HG03354 (cell line): Measurements from ENCODE around the gene ESYT1.
"Not testable (repeated sequence)": the region's sequence is repeated elsewhere in the genome, so short reads cannot be mapped to it uniquely, and the experiment has no call there.

Experiments
- ATAC-seq: cut with Tn5 transposase; IDR thresholded peaks from one replicate; pipeline ENCODE4 v1.9.1; 2021; ENCODE audit warnings: mild to moderate bottlenecking; ENCODE audit not compliant: unreplicated experiment, poor library complexity, severe bottlenecking

ESYT1 gene

DNA sequence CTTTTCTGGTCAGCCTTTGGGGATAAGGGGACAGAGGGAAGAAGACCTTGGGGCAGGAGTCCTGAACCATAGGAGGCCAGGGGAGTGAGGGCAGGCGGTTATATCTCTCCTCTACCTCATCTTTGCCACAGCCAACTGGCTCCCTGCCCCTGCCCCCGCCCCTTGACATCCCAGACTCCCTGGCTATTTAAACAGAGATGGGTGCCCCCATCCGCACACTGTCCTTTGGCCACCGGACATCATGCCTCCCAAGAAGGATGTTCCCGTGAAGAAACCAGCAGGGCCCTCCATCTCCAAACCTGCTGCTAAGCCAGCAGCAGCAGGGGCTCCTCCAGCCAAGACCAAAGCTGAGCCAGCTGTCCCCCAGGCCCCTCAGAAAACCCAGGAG lies 25.6 kb downstream of the ESYT1 start:
- no peak for ATAC-seq

DNA sequence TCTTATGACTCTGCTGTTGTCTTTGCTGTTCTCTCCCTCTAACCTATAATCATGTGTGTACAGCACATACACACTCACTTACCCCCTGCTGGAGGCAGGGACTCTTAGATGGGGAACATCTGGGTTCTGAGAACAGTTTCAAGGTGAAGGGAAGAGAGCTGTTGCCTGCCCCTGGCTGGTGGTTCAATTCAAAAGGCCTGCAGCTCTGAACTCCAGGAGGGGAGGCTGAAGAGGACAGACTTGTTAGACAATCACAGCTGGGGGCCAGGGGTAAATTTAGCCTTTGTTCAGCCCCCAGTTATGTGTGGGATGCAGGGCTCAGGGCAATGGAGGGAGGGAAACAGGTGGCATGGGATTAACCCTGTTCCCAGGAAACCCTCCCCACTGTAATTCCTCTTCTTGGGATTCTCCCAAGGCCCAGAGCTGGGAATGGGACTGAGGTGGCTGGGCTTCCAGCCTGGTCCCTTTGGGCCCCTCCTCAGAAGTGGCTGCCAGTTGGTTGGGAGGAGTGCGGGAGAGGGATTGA lies 26.2 kb downstream of the ESYT1 start:
- ATAC-seq = no peak

DNA sequence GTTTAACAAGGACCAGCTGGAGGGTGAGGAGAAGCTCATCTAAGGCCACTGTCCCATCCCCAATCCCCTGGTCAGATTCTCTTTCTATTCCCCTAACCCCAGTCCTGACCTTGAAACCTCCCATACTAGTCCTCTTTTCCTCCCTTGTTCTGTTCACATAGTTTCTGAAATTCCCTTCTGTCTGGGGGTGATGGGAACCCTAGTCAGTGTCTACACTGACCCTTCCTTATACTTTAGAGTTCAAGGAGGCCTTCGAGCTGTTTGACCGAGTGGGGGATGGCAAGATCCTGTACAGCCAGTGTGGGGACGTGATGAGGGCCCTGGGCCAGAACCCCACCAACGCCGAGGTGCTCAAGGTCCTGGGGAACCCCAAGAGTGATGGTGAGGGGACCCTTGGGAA lies 26.8 kb downstream of the ESYT1 start:
- ATAC-seq = no peak

DNA sequence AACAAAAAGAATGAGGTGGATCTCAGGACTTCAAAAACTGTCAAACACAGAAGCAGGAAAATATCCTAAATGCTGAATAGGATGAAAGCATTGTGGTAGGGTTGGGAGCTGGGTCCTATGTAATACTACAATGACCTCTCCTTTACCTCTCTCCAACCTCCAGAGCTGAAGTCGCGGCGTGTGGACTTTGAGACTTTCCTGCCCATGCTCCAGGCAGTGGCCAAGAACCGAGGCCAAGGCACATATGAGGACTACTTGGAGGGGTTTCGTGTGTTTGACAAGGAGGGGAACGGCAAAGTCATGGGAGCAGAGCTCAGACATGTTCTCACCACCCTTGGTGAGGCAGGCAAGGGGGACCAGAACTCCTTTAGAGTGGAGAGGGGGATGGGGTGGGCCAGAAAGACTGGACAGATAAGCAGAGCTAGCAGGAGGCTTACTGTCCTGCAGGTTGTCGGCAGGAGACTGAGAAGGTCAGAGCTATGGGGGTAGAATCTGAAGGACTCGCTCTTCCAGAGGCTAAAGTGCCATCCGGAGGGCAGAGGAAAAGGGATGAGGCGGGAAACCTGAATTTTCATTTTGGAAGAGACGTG lies 27.3 kb downstream of the ESYT1 start:
- ATAC-seq = no peak

DNA sequence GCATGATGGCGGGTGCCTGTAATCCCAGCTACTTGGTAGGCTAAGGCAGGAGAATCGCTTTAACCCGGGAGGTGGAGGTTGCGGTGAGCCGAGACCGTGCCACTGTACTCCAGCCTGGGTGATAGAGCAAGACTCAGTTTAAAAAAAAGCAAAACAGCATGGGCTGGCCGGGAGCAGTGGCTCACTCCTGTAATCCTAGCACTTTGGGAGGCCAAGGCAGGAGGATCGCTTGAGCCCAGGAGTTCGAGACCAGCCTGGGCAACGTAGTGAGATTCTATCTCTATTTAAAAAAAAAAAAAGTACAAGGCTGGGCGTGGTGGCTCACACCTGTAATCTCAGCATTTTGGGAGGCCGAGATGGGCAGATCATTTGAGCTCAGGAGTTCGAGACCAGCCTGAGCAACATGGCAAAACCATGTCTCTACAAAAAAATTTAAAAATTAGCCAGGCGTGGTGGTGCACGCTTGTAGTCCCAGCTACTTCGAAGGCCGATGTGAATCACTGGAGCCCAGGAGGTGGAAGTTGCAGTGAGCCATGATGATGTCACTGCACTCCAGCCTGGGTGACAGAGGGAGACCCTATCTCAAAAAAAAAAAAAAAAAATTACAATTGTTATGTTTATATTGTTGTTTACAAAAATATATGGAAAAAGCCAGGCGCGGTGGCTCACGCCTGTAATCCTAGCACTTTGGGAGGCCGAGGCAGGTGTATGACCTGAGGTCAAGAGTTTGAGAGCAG lies 28.6 kb downstream of the ESYT1 start:
- ATAC-seq = not testable (repeated sequence)

DNA sequence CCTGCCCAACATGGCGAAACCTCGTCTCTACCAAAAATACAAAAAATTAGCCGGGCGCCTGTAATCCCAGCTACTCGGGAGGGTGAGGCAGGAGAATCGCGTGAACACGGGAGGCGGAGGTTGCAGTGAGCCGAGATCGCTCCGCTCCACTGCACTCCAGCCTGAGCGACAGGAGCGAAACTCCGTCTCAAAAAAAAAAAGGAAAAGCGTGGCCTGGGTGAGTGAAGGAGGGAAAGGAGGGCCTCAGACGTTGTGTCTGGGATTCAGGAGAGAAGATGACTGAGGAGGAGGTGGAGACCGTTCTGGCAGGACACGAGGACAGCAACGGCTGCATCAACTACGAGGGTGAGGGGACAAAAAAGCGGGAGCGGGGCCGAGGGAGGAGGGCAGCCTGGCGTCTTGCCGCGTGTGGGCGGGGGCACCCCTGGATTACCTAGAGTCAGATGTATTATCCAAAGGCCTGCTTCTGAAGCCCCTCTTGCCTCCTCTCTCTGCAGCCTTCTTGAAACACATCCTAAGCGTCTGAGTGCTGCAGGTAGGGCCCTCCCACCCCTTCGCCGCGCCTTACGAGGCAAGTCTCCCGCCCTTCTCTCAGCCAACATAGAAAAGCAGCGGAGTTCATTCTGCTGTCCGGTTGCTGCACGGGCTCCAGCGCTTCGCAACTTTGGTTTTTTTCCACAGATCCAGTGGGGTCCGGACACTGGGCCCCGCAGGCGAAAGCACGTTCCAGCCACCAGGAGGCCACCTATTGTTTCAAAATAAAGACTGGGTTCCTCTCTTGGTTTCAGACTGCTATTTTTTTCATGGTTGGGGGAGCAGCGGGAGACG lies 29.3 kb downstream of the ESYT1 start:
- ATAC-seq = peak; percentile 48

DNA sequence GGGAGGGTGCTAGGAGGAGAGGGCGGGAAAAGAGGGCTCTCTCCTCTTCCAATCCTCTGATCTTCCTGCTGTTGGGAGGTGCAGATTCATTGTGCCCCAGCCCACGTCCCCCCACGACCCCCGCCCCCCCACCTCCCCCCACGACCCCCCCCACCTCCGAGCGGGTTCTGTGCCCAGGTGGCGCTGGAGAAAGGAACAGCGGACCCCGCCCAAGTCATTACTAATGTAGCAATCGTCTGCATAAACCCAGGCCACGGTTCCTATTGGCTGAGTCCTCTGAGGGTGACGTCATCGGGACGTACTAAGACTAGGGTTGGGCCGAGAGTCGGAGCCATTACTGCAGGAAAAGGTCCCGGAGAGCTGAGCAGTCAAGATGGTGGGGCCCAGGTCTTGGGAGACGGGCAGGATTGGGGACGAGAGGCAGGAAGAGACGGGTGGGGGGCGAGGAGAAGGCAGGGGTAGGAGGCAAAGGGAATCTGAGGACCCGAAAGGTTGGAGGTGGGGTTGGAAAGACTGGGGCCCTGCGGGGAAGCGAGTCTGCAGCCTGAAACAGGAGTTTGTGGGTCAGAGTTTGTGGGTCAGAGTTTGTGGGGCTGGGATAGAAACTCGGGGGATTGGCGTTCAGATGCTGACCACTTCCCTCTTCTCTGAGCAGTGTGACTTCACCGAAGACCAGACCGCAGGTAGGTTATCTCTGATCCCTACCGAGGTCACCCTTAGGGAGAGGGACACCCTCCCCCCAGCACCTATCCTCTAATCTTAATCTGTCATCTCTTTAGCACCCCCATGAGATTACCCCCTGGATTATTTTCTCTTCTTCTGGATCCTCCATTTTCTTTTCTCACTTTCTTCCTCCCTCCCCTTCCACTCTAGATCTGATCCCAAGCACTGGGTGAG lies 30.2 kb downstream of the ESYT1 start, which contains the start of gene MYL6:
Gene MYL6 (plus strand): TSS at position 331 of the 897 bp plus-strand sequence. CDS start 43 bp downstream, at position 374.
- ATAC-seq = peak; percentile 89

DNA sequence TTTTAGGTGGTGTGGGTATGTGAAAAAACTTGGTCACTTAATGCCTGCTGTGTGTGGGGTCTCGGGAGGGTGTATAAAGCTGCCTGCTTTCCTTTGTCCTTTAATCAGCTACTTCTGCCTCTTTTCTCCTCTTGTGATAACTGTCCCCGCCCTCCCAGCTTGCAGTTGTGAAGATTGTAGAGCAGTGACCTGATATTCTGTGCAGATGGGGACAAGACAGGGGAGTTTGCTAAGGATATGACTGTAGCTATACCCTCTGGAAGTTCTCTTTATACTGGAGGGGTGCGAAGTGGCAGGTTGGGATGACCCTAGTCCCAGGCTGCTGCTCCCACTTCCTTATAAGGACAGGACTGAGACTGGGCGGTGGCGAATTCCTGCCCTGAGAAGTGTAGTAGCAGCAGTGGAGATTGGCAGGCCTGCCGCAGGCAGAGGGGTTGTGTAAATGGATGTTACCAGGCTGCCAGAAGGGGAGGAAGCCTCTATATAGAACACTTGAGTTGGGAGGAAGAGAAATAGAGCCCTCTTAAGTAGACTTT lies 30.9 kb downstream of the ESYT1 start:
- no peak for ATAC-seq

DNA sequence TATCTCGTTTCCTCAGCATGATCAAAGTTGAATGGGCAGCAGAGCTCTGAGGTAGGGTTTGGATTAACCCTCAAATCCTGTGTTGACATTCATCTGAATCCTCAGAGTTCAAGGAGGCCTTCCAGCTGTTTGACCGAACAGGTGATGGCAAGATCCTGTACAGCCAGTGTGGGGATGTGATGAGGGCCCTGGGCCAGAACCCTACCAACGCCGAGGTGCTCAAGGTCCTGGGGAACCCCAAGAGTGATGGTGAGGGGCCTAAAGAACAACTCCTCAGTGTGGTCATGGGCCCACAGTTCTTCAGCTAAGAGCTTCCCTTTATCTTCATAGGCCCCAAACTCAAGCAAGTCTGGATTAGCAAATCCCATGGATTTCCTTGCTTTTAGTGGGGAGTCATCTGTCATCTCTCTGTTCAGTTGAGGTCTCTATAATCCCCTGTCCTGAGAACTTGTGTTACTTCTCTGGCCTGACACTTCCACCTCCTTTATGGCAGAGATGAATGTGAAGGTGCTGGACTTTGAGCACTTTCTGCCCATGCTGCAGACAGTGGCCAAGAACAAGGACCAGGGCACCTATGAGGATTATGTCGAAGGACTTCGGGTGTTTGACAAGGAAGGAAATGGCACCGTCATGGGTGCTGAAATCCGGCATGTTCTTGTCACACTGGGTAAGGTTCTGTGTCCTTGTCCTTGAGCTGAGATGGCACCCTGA lies 31.6 kb downstream of the ESYT1 start:
- ATAC-seq = no peak

DNA sequence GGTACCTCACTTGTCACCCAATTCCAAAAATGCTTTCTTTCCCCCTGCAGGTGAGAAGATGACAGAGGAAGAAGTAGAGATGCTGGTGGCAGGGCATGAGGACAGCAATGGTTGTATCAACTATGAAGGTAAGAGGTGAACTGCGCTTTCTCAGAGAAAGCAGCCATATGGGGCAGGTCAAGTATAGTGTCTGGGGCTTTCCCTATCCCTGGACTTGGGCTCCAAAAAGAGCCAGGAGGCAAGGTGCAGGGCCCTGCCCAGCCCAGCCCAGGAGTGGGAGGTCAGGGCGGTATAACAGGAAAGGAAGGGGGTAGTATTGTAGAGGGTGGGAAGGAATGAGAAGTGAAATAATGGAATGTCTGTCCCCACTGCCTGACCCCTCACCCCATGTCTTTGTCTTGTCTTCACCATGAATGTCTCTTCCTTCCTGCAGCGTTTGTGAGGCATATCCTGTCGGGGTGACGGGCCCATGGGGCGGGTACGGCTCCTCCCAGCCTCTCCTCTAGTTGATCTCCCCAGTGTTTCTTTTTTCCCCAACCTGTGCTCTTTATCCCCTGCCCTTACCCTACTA lies 32.2 kb downstream of the ESYT1 start:
- ATAC-seq = no peak

DNA sequence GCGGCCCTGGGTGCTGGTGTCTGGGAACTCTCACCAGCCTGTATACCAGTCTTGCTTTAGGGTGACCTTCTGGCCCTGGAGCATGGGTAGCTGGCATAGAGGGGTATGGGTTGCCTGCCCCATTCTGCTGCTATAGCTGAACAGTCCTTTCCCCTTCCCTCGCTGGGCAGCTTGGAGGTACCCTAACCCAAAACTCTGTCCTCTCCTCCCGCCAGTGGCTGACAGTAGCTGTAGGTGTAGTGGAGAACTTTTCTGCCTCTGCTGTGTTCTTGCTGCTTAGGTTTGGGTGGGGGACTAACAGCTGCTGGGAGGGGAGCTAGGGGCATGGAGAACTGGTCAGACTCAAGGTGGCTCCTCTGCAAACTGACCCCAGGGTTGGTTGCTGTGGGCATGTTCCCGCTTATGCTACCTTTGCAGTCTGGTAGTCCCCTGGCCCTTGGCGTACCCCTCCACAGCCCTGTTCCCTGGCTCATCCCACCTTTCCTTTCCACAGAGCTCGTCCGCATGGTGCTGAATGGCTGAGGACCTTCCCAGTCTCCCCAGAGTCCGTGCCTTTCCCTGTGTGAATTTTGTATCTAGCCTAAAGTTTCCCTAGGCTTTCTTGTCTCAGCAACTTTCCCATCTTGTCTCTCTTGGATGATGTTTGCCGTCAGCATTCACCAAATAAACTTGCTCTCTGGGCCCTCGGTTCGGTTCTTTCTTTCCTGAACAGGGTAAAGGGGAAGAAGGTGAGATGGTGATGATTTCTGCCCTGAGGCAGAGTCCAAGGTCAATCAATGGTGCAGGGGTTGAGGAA lies 33.0 kb downstream of the ESYT1 start:
- ATAC-seq = no peak

DNA sequence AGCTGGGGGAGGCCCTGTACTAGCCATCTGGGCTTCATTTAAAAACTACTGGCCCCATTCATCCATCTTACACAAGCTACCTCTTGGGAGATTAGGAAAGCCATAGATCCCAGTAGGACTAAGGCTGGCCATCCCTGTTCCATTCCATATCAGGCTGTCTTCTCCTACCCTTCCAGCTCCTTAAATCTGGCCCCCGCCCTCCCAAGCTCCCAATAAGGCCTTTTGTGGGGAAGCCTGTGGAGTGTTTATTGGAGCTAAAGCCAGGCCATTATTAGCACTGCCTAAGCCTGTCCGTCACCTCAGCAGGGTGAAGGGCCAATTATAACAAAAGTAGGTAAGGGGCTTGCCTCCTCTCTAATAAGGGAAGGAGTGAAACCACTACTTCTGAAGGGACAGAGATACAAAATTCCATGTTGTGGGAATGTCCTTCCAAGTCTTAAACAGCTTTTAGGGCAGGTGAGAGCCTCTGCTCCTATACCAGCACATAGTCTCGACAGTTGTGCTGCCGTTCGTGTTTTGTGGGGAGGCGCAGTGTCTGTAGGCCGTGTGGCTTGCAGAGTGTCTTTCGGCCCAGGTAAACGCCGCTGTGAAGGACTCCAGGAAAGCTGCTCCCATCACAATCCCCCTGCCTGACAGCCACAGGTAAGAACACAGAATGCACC lies 33.8 kb downstream of the ESYT1 start:
- no peak for ATAC-seq

DNA sequence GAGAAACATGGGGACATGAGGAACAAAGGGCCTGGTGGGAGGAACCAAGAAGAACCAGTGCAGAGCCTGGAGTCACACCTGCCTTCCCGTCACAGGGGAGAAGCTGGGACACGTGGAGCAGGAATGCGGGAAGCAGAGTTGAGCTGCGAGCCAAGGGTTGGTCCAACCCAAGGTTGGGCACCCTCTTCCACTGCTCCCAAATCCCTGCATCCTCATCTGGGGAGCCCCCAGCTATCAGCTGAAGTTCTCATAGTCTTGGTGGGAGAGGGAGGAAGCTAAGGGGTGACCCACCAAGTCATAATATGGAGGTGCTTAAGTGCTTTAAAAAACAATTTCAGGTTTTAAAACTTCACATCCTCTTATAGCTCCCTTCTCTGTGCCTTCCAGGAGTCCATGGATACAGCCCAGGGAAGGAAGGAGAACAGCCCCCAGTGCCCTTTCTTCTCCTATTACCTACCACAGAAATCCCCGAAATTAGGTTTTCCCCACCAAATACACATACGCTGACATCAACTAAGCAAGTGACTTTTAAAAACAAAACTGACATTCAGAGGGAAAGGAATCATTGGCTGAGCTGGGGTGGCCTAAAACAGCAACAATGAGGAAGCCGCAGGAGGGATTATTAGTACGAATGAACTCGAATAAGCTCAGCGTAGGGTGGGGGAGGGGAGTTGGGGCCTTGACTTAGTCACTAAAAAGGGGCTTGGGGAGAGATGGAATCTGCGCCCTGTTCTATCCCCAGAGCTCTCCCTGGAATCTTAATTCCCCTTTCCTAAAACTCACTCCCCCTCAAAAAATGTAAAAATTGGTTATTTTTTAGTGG lies 34.6 kb downstream of the ESYT1 start:
- ATAC-seq = no peak

DNA sequence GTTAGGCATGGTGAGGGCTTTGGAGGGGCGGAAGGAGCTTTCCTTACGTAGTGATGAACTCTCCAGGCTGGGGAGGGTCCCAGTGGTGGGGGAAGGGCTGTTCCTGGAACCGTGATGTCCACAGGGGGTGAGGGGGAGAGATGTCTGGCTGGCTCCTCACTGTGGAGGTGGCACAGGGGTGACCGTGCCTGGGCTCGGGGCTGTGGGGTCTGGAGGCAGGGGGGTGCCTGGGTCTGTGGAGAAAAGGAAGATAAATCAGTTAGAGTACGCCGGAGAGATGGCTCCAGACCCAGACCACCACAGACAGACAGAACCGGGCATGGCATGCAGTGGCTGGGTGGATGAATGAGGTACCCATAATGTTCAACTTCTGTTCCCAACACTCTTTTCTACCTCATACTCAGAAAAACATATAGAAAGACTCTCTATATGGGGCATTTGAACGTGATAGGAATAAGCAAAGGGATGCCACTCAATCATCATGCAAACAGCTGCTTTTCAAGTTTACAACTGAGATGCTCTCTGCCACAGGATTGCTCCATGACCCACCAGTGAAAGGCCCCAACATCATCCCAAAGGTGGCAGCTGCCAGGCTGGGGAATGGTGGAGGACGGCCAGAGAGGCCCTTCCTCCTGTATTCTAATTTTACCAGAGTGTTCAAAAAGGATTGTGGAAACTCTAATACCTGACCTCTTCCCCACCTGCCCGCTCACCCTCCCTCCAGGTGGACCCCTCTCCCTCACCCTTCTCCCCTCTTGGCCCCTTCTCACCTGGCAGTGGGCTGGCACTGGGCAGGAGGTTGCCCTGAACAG lies 35.7 kb downstream of the ESYT1 start:
- no peak for ATAC-seq

DNA sequence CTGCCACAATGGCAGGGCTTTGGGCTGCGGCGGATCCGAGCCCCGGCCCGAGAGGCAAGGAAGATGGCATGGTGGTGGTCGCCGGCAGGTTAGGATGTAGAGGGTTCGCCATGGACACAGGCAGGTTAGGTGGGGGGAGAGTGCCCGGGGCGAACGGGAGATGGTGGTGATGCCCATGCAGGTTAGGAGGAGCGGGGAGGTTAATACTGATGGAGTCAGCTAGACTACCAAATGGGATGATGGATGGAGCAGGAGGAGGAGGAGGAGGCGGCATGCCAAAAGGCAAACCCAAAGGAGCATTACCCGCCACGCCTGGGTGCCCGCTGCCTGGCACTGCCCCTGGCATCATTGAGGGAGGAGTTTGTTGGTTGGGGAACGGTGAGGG lies 36.3 kb downstream of the ESYT1 start:
- no peak for ATAC-seq

DNA sequence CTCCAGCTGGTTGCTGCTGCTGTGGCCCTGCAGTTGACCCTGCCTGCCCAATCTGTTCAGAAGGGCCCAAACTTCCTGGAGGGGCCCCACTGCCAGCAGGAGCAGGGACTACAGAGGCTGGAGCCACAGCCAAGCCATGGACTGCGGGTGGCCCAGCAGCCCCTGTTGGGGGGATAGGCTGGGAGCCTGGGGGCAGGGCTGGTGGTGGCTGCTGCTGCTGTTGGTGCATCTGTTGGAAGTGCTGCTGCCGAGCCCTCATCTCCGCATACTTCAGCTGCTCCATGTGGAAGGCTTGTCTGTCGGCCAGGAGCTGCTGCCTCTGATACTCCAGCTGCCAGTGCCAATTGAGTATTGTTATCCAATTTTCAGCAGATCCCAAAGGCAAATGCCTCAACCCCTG lies 37.3 kb downstream of the ESYT1 start:
- ATAC-seq = no peak
